K562 (cell line): Measurements from ENCODE around the gene GDF15. TPM values are rescaled to one million over a fixed set of nuclear protein-coding genes. Genes with fewer than 3 reads are reported as not detected.

Experiments
- ARNT ChIP-seq, 2 experiments: fragments of 450-650 bp; IDR thresholded peaks; 2 replicates each; pipeline ENCODE4 v1.6.1; 2016; ENCODE audit warnings: mild to moderate bottlenecking in 1 of 2
- CBX8 ChIP-seq: fragments of 200-600 bp; sonication (generic); IDR thresholded peaks from 2 replicates; pipeline ENCODE4 v1.6.1; 2012; ENCODE audit warnings: borderline replicate concordance, mixed run types, low read depth, mild to moderate bottlenecking, moderate library complexity, mixed read lengths, low read length, control low read depth, inconsistent platforms; ENCODE audit not compliant: poor library complexity, severe bottlenecking; ENCODE audit errors: extremely low read depth
- CSDE1 ChIP-seq, 2 experiments: fragments of 450-650 bp; IDR thresholded peaks; 2 replicates each; pipeline ENCODE4 v1.6.1; 2016; ENCODE audit warnings: mild to moderate bottlenecking in 1 of 2
- CTBP1 ChIP-seq: fragments of 450-650 bp; IDR thresholded peaks from 2 replicates; pipeline ENCODE4 v1.6.1; 2016; ENCODE audit warnings: borderline replicate concordance
- CXXC5 ChIP-seq: fragments of 250-450 bp; sonication (Bioruptor Pico); IDR thresholded peaks from 2 replicates; pipeline ENCODE4 v1.8.0; 2022; ENCODE audit warnings: inconsistent platforms, mild to moderate bottlenecking, moderate library complexity
- HLTF ChIP-seq: fragments of 450-650 bp; IDR thresholded peaks from 2 replicates; pipeline ENCODE4 v1.6.1; 2016
- HNRNPK ChIP-seq: fragments of 200-400 bp; formaldehyde crosslinking; IDR thresholded peaks from one replicate; pipeline ENCODE4 v1.6.1; 2018; ENCODE audit warnings: mild to moderate bottlenecking, low read depth, low read length; ENCODE audit not compliant: poor library complexity, severe bottlenecking
- KDM1A ChIP-seq, 2 experiments: fragments of 450-650 bp; IDR thresholded peaks; 2 replicates each; pipeline ENCODE4 v1.6.1; 2016; ENCODE audit warnings: mild to moderate bottlenecking in 2 of 2
- MAX ChIP-seq: sonication (generic); formaldehyde crosslinking; IDR thresholded peaks from 2 replicates; pipeline ENCODE4 v1.9.0; 2022; ENCODE audit warnings: mild to moderate bottlenecking, missing genetic modification reagents
- MBD2 ChIP-seq: sonication (generic); IDR thresholded peaks from 2 replicates; pipeline ENCODE4 v1.6.1; 2016; ENCODE audit warnings: low read depth, borderline replicate concordance
- MED1 ChIP-seq: sonication (generic); formaldehyde crosslinking; IDR thresholded peaks from 2 replicates; pipeline ENCODE4 v1.8.1; 2023; ENCODE audit warnings: missing genetic modification reagents, borderline replicate concordance
- NCOR1 ChIP-seq: fragments of 450-650 bp; IDR thresholded peaks from 2 replicates; pipeline ENCODE4 v1.6.1; 2016; ENCODE audit warnings: mild to moderate bottlenecking, moderate library complexity
- SP1 ChIP-seq: sonication (generic); formaldehyde crosslinking; IDR thresholded peaks from 2 replicates; pipeline ENCODE4 v1.8.1; 2022; ENCODE audit warnings: mild to moderate bottlenecking, missing genetic modification reagents
- ZNF740 ChIP-seq, 3 experiments: fragments of 200-800 bp in 1 of 3; sonication (Bioruptor generic) in 1 of 3; sonication (generic) in 1 of 3; formaldehyde crosslinking in 1 of 3; IDR thresholded peaks; 2 replicates each; pipeline versions ENCODE4 v1.6.1 to v1.8.0; 2016 to 2022; ENCODE audit warnings: mild to moderate bottlenecking in 2 of 3, missing compliant biosample characterization in 2 of 3, missing genetic modification characterization in 2 of 3, missing genetic modification reagents in 1 of 3
- ZSCAN29 ChIP-seq: fragments of 450-650 bp; IDR thresholded peaks from 2 replicates; pipeline ENCODE4 v1.6.1; 2017
- polyA plus RNA-seq, 8 experiments: library from polyadenylated mRNA; depleted of rRNA in 4 of 8; stranded (reverse) in 5 of 8; unstranded in 3 of 8; fragments of >200 nt; fragmentation: Nextera tagmentation in 2 of 8; fragmentation: Illumina TruSeq in 1 of 8; extraction: Ambion mirVana in 2 of 8; extraction: Trizol in 1 of 8; gene quantifications; 2 replicates each; pipeline versions ENCODE4 v1.2.1 to v1.2.3, GENCODE V29; 2011 to 2014; ENCODE audit warnings: inconsistent platforms in 1 of 8, missing spikeins in 1 of 8
- total RNA-seq, 7 experiments: library from RNA; depleted of rRNA in 6 of 7; stranded (reverse); fragments of >200 nt in 6 of 7; fragmentation: Illumina TruSeq in 2 of 7; extraction: Trizol in 2 of 7; gene quantifications; 2 replicates each; pipeline versions ENCODE4 v1.2.1 to v1.2.3, GENCODE V29; 2011 to 2021; ENCODE audit warnings: low replicate concordance in 1 of 7
- TF ChIP-seq, protein P1 (sequence below): fragments of 200-600 bp; sonication (generic); IDR thresholded peaks from one replicate; pipeline ENCODE4 v1.6.1; 2012; ENCODE audit warnings: mild to moderate bottlenecking, low read depth, low read length, inconsistent platforms

The GDF15 gene
- total and polyA plus RNA-seq, 9 of the 15 experiments (the other 6 are each of a cell fraction or from before 2014, with no cell fraction given) = 2.3 to 82.4 (median 12.5) TPM

GRCh38 chr19:18416778-18417249, 30.9 kb downstream of the GDF15 start (continued):
- TF ChIP-seq, protein P1, sequence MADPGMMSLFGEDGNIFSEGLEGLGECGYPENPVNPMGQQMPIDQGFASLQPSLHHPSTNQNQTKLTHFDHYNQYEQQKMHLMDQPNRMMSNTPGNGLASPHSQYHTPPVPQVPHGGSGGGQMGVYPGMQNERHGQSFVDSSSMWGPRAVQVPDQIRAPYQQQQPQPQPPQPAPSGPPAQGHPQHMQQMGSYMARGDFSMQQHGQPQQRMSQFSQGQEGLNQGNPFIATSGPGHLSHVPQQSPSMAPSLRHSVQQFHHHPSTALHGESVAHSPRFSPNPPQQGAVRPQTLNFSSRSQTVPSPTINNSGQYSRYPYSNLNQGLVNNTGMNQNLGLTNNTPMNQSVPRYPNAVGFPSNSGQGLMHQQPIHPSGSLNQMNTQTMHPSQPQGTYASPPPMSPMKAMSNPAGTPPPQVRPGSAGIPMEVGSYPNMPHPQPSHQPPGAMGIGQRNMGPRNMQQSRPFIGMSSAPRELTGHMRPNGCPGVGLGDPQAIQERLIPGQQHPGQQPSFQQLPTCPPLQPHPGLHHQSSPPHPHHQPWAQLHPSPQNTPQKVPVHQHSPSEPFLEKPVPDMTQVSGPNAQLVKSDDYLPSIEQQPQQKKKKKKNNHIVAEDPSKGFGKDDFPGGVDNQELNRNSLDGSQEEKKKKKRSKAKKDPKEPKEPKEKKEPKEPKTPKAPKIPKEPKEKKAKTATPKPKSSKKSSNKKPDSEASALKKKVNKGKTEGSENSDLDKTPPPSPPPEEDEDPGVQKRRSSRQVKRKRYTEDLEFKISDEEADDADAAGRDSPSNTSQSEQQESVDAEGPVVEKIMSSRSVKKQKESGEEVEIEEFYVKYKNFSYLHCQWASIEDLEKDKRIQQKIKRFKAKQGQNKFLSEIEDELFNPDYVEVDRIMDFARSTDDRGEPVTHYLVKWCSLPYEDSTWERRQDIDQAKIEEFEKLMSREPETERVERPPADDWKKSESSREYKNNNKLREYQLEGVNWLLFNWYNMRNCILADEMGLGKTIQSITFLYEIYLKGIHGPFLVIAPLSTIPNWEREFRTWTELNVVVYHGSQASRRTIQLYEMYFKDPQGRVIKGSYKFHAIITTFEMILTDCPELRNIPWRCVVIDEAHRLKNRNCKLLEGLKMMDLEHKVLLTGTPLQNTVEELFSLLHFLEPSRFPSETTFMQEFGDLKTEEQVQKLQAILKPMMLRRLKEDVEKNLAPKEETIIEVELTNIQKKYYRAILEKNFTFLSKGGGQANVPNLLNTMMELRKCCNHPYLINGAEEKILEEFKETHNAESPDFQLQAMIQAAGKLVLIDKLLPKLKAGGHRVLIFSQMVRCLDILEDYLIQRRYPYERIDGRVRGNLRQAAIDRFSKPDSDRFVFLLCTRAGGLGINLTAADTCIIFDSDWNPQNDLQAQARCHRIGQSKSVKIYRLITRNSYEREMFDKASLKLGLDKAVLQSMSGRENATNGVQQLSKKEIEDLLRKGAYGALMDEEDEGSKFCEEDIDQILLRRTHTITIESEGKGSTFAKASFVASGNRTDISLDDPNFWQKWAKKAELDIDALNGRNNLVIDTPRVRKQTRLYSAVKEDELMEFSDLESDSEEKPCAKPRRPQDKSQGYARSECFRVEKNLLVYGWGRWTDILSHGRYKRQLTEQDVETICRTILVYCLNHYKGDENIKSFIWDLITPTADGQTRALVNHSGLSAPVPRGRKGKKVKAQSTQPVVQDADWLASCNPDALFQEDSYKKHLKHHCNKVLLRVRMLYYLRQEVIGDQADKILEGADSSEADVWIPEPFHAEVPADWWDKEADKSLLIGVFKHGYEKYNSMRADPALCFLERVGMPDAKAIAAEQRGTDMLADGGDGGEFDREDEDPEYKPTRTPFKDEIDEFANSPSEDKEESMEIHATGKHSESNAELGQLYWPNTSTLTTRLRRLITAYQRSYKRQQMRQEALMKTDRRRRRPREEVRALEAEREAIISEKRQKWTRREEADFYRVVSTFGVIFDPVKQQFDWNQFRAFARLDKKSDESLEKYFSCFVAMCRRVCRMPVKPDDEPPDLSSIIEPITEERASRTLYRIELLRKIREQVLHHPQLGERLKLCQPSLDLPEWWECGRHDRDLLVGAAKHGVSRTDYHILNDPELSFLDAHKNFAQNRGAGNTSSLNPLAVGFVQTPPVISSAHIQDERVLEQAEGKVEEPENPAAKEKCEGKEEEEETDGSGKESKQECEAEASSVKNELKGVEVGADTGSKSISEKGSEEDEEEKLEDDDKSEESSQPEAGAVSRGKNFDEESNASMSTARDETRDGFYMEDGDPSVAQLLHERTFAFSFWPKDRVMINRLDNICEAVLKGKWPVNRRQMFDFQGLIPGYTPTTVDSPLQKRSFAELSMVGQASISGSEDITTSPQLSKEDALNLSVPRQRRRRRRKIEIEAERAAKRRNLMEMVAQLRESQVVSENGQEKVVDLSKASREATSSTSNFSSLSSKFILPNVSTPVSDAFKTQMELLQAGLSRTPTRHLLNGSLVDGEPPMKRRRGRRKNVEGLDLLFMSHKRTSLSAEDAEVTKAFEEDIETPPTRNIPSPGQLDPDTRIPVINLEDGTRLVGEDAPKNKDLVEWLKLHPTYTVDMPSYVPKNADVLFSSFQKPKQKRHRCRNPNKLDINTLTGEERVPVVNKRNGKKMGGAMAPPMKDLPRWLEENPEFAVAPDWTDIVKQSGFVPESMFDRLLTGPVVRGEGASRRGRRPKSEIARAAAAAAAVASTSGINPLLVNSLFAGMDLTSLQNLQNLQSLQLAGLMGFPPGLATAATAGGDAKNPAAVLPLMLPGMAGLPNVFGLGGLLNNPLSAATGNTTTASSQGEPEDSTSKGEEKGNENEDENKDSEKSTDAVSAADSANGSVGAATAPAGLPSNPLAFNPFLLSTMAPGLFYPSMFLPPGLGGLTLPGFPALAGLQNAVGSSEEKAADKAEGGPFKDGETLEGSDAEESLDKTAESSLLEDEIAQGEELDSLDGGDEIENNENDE = no peak
- no peak for TF ChIP-seq HLTF
- TF ChIP-seq CSDE1 (IDR thresholded peaks at IDR 0.05) = peak in 1 of 2 experiments; percentile 76; a peak in 1 of 4 replicates
- TF ChIP-seq HNRNPK = peak; percentile 52
- peak; percentile 34; the same call in 1 of the 2 replicates for TF ChIP-seq MBD2
- TF ChIP-seq SP1 (CRISPR knock-in tag) = peak; percentile 2; the same call in 1 of the 2 replicates
- no peak for TF ChIP-seq ZSCAN29
- TF ChIP-seq CXXC5 (CRISPR knock-in tag) = 0 out of 2 replicates have a peak, but pooled peaks have one; percentile 27
- TF ChIP-seq CBX8 = no peak
- 0 out of 2 replicates have a peak, but pooled peaks have one; percentile 34 for TF ChIP-seq CTBP1
- TF ChIP-seq ARNT (IDR thresholded peaks at IDR 0.05) = no peak
- TF ChIP-seq MED1 (CRISPR knock-in tag) = no peak
- peak; percentile 46; the same call in 1 of the 2 replicates for TF ChIP-seq ZNF740 (CRISPR knock-in tag; IDR thresholded peaks at IDR 0.05)
- 0 out of 4 replicates have a peak, but pooled peaks of 1 of the 2 experiments have one; percentile 60 for TF ChIP-seq ZNF740 (tag; IDR thresholded peaks at IDR 0.05)
- TF ChIP-seq KDM1A (IDR thresholded peaks at IDR 0.05) = no peak
- TF ChIP-seq MAX = peak; percentile 63; the same call in 1 of the 2 replicates
- TF ChIP-seq NCOR1 = peak; percentile 36; the same call in 1 of the 2 replicates
